Measurements from ENCODE around the gene PTPN11. TPM values are rescaled to one million over a fixed set of nuclear protein-coding genes. Genes with fewer than 3 reads are reported as not detected.
A peak's percentile ranks its signal among the peaks of the same experiment; 100 is the strongest.
"Not testable (repeated sequence)": the region's sequence is repeated elsewhere in the genome, so short reads cannot be mapped to it uniquely, and the experiment has no call there.

PTPN11 gene
- total RNA-seq, 1 experiment from 2014 or later: 16.5 TPM

GRCh38 chr12:112407683-112408082 is 11.1 kb upstream of the PTPN11 start:
- in situ Hi-C loops (cut with HindIII; ENCODE audit: low pct_unique_long_range_greater_than_20kb, low sequenced_read_pairs); DNase-seq (ENCODE audit: low read depth): not testable (repeated sequence)

- no peak for DNase-seq (ENCODE audit: low read depth)
- in situ Hi-C loops (cut with HindIII; ENCODE audit: low pct_unique_long_range_greater_than_20kb, low sequenced_read_pairs): no loop called here
Measured at GRCh38 chr12:112408621-112409020, 10.1 kb upstream of the PTPN11 start.

DNA sequence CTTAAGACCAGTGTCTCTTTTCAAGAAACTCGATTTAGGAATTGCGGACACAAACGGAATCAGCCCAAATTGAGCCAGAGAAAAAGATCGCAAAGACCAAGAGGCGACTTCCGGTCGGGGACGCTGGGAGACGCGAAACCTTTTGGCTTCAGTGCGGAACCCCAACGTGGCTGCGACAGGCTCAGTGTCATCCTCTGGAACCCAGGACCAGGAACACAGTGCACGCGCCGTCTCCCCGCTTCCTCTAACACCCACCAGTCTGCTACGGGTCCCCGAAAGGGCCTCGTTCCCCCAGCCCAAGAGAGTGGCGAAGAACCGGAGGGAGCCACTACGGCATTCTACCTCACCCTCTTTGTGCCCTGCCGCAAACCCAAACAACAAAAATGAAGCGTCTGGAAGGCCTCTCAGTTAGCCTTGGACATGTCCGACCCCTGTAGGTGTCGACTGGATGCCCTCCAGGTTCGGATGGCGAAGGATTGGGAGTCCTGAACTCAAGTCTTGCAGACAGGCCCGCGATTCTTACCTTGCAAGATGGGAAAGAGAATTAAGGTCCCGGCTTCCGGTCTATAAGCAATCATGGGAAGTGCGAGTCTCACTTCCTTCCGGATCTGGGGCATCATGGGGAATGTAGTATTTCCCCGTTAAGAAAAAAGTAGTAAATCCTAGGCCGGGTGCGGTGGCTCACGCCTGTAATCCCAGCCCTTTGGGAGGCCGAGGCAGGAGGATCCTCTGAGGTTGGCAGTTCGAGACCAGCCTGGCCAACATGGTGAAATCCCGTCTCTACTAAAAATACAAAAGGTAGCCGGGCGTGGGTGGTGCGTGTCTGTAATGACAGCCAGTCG is 9.5 kb upstream of the PTPN11 start, which contains the start of gene RPL6:
Gene RPL6 (minus strand): TSS at position 542 of the 842 bp plus-strand sequence. CDS start 949 bp downstream, outside the sequence.
- DNase-seq (ENCODE audit: low read depth): peak; percentile 83
- in situ Hi-C loops (cut with HindIII; ENCODE audit: low pct_unique_long_range_greater_than_20kb, low sequenced_read_pairs): no loop called here

DNA sequence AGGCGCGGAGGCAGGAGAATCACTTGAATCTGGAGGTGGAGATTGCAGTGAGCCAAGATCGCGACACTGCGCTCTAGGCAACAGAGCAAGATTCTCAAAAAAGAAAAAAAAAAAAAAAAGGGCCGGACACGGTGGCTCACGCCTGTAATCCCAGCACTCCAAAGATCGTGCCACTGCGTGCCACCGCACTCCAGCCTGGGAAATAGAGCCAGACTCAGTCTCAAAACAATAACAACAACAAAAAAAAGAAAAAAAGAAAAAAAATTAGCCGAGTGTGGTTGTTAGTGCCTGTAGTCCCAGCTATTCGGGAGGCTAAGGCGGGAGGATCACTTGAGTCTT is 8.9 kb upstream of the PTPN11 start:
- in situ Hi-C loops (cut with HindIII; ENCODE audit: low pct_unique_long_range_greater_than_20kb, low sequenced_read_pairs): no loop called here
- no peak for DNase-seq (ENCODE audit: low read depth)

DNA sequence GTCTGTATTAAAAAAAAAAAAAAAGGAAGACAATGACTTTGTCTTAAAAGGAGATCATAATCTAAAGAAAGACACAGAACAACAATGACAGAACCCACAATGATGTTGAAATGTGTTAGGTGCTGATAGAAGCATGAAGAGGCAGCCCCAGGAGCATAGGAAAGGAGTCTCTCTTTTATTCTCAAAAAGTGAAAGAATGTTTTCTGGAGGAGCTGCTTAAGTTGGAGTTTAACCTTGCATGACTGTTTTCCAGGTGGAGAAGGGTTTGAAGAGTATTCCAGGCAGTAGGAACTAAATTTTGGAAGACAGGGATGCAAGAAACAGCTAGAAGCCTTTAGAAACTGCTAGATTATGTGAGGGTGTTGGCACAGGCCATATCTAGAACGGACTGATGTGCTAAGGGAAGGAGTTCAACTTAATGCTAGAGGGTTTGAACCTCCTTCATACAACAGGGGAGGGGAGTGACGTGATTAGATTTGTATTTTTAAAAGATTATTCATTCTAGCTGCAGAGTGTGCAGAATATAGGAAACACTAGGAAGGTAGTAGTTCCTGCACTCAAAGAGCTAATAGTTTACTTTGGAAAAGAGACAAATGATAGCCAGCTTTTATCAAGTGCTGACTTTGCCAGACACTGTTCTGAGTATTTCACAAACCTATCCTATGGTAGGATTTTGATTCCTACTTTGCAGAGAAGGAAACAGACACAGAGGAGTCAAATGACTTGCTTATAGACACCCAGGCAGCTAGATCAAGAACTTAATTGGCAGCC is 4.7 kb upstream of the PTPN11 start:
- in situ Hi-C loops (cut with HindIII; ENCODE audit: low pct_unique_long_range_greater_than_20kb, low sequenced_read_pairs): no loop called here
- DNase-seq (ENCODE audit: low read depth): no peak

- in situ Hi-C loops (cut with HindIII; ENCODE audit: low pct_unique_long_range_greater_than_20kb, low sequenced_read_pairs); DNase-seq (ENCODE audit: low read depth): not testable (repeated sequence)
Measured at GRCh38 chr12:112415457-112415856, 3.3 kb upstream of the PTPN11 start.

DNA sequence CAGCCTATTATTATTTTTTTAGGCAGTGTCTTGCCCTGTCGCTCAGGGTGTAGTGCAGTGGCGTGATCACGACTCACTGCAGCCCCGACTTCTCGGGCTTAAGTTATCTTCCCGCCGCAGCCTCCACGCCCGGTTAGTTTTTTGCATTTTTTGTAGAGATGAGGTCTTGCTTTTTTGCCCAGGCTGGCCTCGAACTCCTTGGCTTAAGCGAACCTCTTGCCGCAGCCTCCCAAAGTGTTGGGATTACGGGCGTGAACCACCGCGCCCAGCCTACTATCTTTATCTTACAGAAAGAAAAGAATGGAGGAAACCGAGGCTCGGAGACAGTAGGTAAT is 507 bp upstream of the PTPN11 start:
- in situ Hi-C loops (cut with HindIII; ENCODE audit: low pct_unique_long_range_greater_than_20kb, low sequenced_read_pairs): no loop called here

DNA sequence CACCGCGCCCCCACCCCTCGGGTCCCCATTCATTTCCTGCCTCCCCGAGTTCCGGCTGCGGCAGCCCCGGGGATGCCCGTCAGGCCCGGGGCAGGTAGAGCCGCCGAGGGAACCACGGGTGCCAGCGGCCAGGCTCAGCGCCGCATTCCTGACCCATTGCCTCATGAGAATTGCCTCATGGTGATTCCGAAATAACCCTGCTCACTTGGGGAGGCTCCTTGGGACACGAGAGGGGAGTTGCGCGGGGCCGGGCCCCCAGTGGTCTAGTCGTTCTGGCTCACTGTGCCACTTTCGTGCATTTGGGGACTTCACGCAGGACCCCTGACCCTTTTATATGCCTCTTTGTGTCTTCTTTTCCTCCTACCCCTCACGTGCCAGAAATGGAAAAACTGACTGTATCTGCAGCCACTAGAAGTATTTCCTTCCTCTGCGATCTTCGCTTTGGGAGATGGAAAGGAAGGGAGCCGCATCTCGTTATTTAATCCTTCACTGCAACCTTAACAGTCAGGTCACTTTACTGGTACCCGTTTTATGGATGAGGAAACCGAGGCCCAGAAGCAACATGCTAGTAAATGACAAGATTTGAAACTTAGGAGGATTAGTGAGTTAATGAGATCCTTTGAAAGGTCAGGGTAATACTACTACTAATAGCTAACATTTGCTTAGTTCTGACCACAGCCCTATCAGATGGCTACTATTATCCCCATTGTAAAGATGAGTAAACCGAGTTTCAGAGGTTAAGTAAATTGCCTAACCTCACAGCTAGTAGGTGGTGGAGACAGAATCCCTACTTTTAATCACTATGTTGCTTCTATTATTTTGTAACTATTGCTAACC is 768 bp downstream of the PTPN11 start:
- DNase-seq (ENCODE audit: low read depth): peak; percentile 47
- in situ Hi-C loops (cut with HindIII; ENCODE audit: low pct_unique_long_range_greater_than_20kb, low sequenced_read_pairs): no loop called here

More for the DNA sequence above, 507 bp upstream of the PTPN11 start:
- no peak for DNase-seq (ENCODE audit: low read depth)

GRCh38 chr12:112420740-112421139 is 2.0 kb downstream of the PTPN11 start:
- in situ Hi-C loops (cut with HindIII; ENCODE audit: low pct_unique_long_range_greater_than_20kb, low sequenced_read_pairs): no loop called here
- DNase-seq (ENCODE audit: low read depth): no peak

DNA sequence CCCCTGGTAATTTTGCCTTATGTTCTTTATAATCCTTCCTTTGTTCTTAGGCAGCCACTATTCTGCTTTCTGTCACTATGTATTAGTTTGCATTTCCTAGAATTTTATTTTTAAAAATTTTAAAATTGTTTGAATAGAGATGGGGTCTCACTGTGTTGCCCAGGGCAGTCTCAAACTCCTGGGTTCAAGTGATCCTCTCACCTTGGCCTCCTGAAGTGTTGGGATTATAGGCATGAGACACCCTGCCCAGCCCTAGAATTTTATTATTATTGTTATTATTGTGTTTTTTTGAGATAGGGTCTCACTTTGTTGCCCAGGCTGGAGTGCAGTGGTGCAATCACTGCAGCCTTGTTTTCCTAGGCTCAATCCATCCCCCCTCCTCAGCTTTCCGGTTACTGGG is 2.6 kb downstream of the PTPN11 start:
- in situ Hi-C loops (cut with HindIII; ENCODE audit: low pct_unique_long_range_greater_than_20kb, low sequenced_read_pairs): no loop called here

GRCh38 chr12:112422531-112422930 is 3.8 kb downstream of the PTPN11 start:
- no peak for DNase-seq (ENCODE audit: low read depth)
- in situ Hi-C loops (cut with HindIII; ENCODE audit: low pct_unique_long_range_greater_than_20kb, low sequenced_read_pairs): no loop called here

More for the DNA sequence above, 2.6 kb downstream of the PTPN11 start:
- DNase-seq (ENCODE audit: low read depth): no peak

GRCh38 chr12:112424126-112424525 is 5.4 kb downstream of the PTPN11 start:
- DNase-seq (ENCODE audit: low read depth): no peak
- in situ Hi-C loops (cut with HindIII; ENCODE audit: low pct_unique_long_range_greater_than_20kb, low sequenced_read_pairs): no loop called here

GRCh38 chr12:112425582-112426382 is 7.0 kb downstream of the PTPN11 start:
- DNase-seq (ENCODE audit: low read depth): no peak
- in situ Hi-C loops (cut with HindIII; ENCODE audit: low pct_unique_long_range_greater_than_20kb, low sequenced_read_pairs): no loop called here

- in situ Hi-C loops (cut with HindIII; ENCODE audit: low pct_unique_long_range_greater_than_20kb, low sequenced_read_pairs): no loop called here
- DNase-seq (ENCODE audit: low read depth): no peak
Measured at GRCh38 chr12:112427760-112428159, 9.0 kb downstream of the PTPN11 start.

DNA sequence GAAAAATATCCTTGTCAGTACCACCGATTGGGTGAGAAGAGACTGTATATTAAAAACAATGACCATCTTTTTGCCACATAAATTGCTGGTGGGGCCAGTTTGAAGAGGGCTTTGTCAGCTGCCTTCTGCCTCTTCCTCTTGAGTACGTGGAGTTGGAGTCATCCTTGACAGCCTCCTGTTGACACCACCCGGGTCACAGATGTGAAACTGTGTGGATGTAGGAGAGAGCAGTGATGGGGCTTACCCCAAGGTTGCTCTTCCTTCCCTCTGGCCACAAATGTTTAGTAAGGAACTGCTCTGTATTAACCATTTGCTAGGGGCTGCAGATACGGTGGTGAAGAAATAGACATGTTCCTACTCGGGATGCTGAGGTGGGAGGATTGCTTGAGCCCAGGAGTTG is 12.2 kb downstream of the PTPN11 start:
- no peak for DNase-seq (ENCODE audit: low read depth)
- in situ Hi-C loops (cut with HindIII; ENCODE audit: low pct_unique_long_range_greater_than_20kb, low sequenced_read_pairs): no loop called here

GRCh38 chr12:112431965-112432364 is 13.2 kb downstream of the PTPN11 start:
- DNase-seq (ENCODE audit: low read depth): no peak
- in situ Hi-C loops (cut with HindIII; ENCODE audit: low pct_unique_long_range_greater_than_20kb, low sequenced_read_pairs): no loop called here

GRCh38 chr12:112433551-112433950 is 14.8 kb downstream of the PTPN11 start:
- no peak for DNase-seq (ENCODE audit: low read depth)
- in situ Hi-C loops (cut with HindIII; ENCODE audit: low pct_unique_long_range_greater_than_20kb, low sequenced_read_pairs): no loop called here

DNA sequence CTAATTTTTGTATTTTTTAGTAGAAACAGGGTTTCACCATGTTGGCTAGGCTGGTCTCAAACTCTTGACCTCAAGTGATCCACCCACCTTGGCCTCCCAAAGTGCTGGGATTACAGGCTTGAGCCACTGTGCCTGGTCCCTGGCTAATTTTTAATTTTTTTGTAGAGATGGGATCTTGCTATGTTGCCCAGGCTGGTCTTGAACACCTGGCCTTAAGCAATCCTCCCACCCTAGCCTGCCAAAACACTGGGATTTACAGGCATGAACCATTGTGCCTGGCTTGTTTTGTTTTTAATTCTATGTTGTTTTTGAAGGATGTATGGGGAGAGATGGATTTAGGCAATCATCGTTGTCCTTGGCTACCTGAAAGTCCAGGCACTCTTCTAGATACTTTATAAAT is 19.9 kb downstream of the PTPN11 start:
- in situ Hi-C loops (cut with HindIII; ENCODE audit: low pct_unique_long_range_greater_than_20kb, low sequenced_read_pairs): not testable (repeated sequence)

More for the DNA sequence above, 19.9 kb downstream of the PTPN11 start:
- DNase-seq (ENCODE audit: low read depth): not testable (repeated sequence)

Data from Caki2 (cell line).